GM18511 (cell line): ENCODE measurements around the gene ZNF524.
A peak's percentile ranks its signal among the peaks of the same experiment; 100 is the strongest.

ENCODE experiments used
- ATAC-seq: cut with Tn5 transposase; IDR thresholded peaks from one replicate; pipeline ENCODE4 v1.9.1; 2021; ENCODE audit warnings: mild to moderate bottlenecking, moderate library complexity; ENCODE audit not compliant: unreplicated experiment

The ZNF524 gene

DNA sequence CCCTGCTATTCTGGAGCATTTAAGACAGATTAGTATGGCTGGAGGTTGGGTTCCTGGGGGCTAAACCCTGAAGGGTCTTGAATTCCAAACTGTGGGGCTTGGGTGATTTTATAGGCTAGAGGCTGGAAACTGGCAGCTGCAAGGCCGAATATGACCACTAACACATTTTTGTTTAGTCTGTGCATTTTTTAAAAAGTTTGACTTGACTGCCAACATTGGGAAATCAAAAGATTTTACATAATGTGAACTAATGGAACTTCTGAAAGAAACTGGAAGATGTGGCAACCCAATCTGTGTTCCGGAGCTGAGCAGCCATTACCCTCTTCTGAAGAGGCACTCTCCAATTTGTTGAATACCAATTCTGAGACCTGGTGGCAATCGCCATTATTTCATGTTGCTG is 19.2 kb downstream of the ZNF524 start:
- no peak for ATAC-seq

DNA sequence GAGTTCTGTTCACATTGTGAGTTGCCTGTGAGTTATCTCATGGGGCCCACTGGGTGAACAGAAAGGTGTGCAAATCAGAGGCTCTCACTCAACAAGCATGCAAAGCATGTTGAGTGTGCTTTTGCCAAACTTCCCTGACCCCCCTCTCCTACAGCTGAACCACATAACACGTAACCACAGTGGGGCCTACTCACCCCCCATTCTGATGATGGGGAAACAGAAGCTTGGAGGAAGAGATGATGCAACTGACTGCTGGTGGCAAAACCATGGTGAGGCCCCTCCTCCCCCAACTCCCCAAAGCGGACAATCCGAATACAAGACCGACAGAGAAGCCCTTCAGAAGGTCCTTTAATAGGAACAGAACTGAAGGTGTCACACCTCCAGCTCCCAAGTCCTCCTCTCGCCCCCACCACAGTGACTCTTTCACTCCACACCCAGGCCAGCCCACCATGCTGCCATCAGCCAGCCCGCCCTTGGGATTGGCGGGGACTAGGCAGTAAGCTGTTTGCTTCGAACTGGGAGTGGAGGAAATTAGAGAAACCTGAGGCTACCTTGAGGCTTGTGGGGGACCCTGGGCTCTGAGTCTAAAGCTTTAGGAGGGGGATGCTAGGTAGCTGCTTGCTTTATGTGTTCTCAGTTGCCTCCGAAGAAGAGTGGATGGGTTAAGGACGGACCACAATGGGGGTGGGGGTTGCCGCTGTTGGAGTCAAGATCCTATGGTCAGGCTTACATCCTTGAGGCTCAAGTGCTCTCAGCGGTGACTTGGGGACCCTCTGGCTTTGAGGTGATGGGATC is 20.5 kb downstream of the ZNF524 start:
- no peak for ATAC-seq

DNA sequence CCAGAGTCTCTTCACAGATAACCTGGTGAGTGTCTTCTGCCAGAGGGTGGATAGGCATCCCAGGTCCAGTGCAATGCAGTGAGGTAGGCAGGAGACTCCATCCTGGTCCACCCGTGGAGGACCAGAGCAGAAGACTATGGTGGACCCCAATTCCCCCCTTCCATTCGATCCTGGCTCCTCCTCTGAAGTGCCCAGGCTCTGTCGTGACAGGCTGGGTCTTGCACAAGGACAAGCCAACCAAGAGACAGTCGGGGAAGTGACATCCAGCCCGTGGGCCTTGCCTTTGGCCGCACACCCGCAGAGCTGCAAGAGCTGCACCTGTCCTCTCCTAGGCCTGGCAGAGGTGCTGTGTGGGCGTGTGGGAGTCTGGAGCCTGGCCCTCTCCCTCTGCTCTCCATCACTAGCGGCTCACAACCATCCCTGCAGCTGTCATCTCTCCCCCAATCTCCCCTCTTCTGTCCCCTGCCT is 21.2 kb downstream of the ZNF524 start:
- no peak for ATAC-seq

DNA sequence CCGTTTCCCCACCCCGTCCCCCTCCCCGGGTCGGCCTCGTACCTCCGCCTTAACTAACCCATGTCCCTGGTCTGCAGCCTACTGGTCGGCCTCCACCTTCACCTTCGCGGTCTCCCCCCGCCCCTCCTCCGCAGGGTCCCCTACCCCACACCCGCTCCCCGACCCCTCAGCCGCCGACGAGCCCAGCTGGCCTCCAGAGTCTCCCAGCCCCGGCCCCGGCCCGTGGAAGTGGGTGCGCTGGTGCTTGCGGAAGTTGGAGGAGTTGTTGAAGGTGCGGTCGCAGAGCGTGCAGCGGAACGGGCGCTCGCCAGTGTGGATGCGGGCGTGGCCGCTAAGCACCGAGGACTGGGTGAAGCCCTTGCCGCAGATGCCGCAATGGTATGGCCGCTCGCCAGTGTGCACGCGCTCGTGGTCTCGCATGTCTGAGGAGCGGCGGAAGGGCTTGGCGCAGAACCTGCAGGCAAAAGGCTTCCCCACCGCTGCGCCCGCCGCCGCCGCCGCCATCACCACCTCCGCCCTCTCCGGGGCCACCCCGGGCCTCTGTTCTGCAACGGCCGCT is 21.7 kb downstream of the ZNF524 start:
- no peak for ATAC-seq

DNA sequence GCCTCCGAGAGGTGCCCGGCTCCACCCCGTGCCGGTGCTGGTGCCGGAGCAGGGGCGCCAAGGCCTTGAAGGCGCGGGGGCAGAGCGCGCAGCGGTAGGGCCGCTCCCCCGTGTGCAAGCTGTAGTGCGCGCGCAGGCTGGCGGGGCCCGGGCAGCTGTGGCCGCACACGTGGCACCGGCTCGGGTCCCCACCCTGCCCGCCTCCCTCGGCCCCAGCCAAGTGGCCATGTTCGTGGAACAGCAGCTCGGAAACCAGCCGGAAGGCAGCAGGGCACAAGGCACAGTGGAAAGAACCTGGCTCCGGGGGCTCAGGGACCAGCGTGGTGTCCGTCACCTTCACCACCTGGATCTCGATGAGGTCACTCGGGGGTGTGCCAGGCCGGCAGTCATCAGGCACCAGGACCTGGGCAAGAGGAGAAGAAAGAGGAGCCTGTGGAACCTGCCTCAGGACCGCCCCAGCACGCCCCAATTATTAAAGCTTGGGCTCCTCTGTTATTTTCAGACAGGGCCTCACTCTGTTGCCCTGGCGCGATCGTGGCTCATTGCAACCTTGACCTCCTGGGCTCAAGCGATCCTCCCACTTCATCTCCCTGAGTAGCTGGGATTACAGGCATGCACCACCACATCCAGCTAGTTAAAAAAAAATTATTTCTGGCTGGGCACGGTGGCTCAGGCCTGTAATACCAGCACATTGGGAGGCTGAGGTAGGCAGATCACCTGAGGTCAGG is 22.3 kb downstream of the ZNF524 start:
- ATAC-seq = no peak

DNA sequence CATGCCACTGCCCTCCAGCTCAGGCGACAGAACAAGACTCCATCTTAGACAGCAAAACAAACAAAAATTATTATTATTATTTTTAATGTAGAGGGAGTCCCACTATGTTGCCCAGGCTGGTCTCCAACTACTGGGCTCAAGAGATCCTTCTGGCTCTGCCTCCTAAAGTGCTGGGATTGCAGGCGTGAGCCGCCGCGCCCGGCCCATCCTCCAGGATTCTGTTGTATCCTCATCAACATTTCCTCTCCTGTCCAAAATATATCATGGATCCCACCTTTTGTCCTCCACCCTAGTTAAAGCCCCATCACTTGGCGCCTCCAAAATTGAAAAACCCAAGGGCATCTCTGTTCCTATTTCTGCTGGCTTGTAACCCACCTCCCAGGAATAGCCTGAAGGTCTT is 23.0 kb downstream of the ZNF524 start:
- ATAC-seq = no peak

DNA sequence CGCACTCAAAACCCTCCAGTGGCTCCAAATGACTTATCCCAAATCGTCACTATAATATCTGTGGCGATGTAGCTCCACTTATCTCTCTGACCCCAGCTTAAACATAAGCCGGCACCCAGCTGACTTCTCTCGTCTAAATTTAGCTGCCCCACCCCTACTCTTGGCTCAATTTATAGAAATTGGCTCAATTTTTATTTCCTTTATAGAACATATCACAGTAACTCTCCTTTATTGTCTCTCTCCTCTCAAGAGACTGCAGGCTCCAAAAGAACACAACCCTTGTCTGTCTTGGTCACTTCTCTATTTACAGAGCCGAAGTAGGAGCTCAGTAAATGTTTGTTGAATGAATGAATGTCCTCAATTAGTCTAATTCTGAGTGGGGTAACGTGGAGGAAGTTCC is 23.5 kb downstream of the ZNF524 start:
- ATAC-seq = no peak

DNA sequence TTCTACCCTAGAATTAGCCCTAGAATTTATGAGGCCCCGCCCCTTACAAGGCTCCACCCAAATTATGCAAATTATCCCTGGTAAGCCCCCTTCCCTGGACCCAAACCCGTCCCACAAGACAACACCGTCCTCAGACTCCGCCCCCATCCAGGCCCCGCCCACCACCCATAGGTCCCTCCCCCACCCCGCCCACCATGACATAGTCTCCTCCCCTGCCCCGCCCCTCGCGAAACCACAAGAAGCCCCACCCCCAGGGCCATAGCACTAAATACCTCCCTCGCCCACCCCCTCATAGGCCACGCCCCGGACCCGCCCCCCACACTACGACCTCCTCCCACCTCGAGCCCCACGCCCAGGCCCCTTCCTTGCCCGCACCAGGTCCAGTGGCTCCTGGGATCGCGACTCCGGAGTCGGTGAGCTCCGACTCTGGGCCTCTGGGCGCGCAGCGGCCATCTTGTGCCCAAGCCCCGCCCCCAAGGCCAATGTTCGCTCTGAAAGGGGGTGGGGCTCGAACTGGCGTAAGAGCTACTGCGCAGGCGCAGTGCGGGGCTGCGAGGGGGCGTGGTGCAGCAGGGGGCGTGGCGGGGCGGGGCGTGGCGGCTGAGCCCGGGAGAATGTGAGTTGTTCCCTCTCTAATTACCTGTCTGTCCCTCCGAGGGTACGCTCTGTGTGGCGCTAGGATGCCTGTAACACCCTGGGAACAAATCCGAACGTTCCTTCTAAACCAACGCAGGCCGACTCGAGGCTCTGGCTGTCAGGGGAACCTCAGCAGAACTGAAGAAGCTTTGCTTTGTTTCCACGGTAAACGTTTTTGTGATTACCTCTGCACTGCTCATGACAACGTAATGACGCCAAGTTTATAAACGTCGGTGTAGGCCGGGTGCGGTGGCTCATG is 24.3 kb downstream of the ZNF524 start, which contains the start of gene ZNF784:
TSS of gene ZNF784 (minus strand) at position 458 of the 895 bp plus-strand sequence. CDS start at position 453, 5 bp downstream.
- no peak for ATAC-seq

DNA sequence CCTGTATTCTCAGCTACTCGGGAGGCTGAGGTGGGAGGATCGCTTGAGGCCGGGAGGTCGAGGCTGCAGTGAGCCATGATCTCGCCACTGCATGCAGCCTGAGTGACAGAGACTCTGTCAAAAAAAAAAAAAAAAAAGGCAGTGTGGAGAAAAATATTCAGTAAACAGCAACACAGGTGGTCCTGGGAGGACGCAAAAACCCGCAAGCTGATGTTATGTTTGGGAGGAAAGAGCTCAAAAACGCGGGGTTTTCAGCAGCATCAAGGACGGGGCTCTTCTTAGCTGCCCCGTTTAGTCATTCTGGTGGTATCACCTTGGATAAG is 24.9 kb downstream of the ZNF524 start:
- ATAC-seq = no peak

DNA sequence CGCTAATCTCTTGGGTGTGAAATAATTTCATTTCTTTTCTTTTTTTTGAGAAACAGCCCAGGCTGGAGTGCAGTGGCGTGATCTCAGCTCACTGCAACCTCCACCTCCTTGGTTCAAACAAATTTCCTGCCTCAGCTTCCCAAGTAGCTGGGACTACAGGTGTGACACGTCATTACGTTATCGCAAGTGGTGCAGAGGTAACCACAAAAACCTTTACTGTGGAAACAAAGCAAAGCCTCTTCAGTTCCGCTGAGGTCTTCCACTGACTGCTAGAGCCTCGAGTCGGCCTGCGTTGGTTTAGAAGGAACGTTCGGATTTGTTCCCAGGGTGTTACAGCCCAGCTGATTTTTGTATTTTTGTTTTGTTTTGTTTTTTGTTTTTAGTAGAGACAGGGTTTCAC is 26.3 kb downstream of the ZNF524 start:
- ATAC-seq = no peak

DNA sequence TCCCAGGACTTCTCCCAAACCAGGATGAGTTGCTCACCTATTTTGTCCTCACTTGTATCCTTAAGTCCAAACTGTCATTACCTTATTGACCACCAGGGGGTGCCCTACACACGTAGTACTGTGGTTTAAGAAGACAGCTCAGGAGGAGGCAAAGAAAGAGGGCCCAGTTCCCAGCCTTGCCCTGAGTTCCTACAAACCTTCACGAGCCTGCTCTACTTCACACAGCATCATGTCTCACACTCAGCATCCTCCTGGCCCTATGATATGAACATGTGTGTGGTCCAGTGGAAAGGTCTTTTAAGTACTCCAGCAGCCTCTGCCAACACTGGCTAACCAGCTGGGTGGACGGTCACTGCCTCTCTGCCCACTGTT is 32.4 kb downstream of the ZNF524 start:
- peak; percentile 44 for ATAC-seq

DNA sequence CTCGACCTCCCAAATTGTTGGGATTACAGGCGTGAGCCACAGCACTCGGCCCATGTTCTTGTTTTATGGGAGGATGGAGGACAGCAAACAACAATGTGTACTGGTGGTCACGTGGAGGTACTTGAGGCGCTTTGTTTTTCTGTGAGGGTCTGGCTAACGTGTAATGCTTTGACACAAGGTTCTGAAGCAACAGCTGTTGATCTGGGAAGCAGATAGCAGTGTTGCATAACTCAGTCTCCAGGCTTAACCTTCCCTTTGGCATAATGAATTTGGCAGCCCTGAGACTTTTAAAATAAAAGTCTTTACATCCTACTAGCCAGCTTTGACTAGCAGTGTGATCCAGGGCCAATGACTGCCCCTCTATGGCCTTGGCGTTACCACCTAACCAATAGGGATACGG is 33.8 kb downstream of the ZNF524 start:
- no peak for ATAC-seq

DNA sequence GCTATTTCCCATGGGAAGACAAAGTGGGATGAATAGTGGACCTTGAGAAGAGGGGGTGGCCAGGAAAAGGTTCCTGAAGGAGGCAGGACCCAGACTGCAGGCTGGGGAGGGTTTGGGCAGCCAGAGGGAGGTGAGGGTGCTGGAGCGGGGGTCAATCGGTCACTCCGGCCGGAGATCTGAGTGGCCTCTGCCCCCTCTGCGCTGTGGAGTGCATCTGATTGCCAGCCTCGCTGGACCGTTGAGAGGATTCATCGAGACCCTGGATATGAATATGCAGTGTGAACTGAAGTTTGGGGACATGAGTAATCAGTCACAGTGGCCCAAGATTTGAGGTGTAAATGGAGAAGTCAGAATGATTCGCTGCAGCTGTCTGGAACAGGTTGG is 35.2 kb downstream of the ZNF524 start:
- ATAC-seq = no peak

DNA sequence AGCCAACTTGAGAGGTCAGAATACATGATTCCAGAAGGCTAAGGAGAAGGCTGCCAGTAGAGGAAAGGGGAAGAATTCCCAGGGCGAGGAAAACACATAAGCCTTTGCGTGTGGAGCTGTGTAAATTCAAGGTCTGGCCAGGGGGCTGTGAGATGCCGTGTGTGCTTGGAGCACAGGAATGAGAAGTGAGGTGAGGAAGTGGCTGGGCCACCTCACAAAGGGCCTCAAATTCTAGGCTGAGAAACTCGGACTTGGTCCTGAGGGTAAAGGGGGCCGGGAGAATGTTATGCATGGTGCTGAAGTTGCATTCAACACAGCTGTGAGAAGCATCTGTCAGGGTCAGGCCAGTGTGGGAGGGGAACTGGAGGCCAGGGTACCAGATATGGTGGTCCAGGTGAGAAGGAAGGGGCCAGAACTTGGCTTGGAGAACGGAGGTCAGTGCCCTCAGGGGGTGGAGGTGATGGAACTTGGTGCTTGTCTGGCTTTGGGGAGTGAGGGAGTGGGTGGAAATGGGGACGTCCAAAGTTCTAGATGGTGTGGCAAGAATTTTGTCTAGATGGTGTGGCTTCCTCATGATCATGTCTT is 35.9 kb downstream of the ZNF524 start:
- ATAC-seq = no peak

DNA sequence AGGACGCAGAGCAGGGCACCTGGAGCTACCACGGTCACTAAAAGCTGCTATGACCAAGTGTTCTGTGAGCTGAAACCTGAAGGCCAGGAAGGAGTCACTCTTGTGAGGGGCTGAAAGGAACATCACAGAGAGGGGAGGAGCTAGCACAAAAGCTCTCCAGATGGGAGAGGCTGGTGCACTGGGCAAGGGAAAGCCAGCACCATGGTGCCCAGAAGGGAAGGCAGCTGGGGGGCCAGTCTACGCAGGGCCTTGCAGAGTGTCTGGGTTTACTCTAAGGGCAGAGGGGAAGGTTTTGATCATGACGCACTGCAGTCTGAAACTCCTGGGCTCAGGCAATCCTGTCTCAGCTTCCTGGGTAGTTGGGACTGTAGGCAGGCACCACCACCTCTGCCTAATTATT is 36.6 kb downstream of the ZNF524 start:
- no peak for ATAC-seq

DNA sequence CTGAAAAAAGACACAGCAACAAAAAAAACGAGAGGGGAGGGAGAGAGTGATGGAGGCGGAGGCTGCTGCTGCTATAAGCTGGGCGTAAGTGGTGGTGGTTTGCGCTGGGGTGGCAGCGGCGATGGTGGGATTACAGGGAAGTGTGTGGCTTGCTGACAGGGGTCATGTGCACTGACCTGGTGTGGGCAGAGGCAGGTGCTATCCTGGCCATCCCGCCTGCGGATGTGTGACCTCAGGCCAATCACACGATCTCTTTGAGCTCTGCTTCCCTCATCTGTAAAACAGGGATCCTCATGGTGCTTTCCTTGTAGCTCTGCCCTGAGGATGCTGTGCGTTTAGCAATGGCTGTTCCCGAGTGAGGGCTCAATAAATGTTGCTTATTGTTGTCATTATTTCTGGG is 37.4 kb downstream of the ZNF524 start:
- no peak for ATAC-seq

DNA sequence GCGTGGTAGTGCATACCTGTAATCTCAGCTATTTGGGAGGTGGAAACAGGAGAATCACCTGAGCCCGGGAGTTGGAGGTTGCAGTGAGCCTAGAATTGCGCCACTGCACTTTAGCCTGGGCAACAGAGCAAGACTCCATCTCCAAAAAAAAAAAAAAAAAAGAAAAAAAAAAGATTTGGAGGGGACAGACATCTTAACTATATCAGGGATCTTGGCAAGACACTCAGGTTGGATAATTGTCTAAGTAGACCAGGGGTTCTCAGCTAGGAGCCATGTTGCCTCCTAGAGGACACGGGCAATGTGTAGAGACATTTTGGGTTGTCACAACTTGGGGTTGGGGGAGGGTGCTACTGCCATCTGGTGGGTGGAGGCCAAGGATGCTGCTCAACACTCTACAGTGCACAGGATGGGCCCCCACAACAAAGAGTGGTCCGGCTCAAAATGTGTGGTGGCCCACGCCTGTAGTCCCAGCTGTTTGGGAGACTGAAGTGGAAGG is 38.8 kb downstream of the ZNF524 start:
- ATAC-seq = no peak

DNA sequence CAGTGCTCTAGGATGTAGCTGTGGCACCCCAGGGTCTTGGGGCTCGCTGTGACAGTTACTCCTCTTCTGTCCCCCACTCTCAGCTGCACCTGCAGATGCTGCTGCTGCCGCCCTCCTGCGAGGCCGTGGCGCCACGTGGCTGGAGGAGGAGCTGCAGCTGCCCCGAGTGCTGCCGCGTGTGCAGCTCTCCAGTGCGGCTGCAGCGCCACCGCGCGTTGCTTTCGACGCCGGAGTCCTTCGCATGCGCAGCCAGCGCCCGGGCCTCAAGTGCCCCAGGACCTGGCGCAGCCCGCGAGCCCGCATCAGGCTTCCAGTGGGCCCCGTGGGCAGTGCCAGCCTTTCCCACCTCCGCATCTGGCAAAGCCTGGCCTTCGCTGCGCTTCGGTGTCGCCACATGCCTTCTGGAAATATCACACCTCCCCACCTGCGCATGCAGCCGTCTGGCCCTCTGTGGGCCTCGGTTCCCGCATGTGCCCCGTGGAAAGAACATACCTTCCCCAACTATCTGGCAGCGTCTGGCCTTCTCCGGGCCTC is 40.0 kb downstream of the ZNF524 start:
- ATAC-seq = peak; percentile 32

DNA sequence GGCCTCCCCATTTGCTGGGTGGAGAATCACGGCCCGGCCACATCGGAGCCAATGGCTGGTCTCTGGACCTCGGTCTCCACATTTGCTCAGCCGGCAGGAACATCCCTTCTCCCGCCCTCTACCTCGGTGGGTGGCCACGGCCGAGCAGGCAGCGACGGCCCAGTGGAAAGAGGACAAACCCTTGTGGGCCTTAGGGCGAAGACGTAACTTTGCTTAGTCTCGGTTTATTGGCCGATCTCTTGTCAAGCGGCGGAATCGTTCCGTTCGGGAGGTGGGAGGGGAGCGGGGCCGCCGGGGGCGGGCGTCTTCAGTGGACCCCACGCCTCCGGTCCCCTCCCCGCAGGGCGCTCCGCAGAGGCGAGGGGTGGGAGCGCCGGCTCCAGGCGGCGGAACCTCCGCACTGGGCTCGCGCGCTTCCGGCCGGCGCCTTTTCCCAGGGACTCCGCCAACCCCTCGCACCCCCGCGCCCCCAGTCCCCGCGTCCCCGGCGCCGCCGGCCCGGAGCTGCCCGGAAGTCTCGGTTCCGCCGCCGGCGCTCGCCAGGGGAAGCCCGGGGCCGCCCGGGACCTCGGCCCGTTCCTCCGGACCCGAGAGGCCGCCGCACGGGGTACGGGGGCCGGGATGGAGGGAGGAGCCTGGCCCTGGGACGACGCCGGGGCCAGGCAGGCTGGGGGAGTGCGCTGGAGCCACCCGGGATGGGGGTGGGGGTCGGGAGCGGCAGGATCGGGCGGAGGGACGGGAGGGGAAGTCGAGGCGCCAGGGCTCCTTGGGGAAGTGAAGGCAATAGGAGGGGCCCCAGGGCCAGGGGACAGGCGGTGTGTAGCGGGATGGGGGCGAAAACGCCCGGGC is 40.7 kb downstream of the ZNF524 start, which contains the start of gene ZNF580:
TSS of gene ZNF580 (plus strand) at position 426 of the 849 bp plus-strand sequence. CDS start 1,507 bp downstream, outside the sequence.
- ATAC-seq = peak; percentile 42
